Occipital lobe (tissue), 2 donors: ENCODE results near the gene POU6F1. TPM values are rescaled to one million over a fixed set of nuclear protein-coding genes. Genes with fewer than 3 reads are reported as not detected.
"Not testable (repeated sequence)": the region's sequence is repeated elsewhere in the genome, so short reads cannot be mapped to it uniquely, and the experiment has no call there.

Experiments used
- DNase-seq: peaks from one replicate; lab custom pipeline; 2025; lab: John Stamatoyannopoulos, UW
- total RNA-seq: library from RNA; depleted of rRNA; stranded (reverse); fragments of >200 nt; gene quantifications from one replicate; pipeline ENCODE4 v1.2.3, GENCODE V29; 2014

POU6F1 gene
- total RNA-seq, 1 donor from 2014 or later: 14.5 TPM

- DNase-seq: no peak
Measured at GRCh38 chr12:51229116-51229809, 11.4 kb upstream of the POU6F1 start.

DNA sequence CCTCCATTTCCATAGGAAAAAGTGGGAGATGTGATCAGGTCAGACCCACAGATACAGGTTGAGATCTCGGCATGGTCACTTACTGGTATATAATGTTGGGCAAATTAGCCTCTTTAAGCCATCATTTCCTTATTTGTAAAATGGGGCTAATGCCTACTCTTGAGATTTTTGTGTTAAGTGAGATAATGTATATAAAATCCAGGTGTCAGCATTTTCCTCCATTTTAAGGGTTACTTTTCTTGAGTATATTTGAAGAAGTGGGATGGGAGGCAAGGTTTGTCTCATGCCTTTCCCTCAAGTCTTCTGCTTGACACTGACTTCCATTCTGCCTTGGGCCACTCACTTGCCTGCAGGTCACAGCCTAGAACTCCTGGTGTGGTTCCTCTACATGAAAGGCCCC, 10.1 kb upstream of the POU6F1 start:
- no peak for DNase-seq

DNA sequence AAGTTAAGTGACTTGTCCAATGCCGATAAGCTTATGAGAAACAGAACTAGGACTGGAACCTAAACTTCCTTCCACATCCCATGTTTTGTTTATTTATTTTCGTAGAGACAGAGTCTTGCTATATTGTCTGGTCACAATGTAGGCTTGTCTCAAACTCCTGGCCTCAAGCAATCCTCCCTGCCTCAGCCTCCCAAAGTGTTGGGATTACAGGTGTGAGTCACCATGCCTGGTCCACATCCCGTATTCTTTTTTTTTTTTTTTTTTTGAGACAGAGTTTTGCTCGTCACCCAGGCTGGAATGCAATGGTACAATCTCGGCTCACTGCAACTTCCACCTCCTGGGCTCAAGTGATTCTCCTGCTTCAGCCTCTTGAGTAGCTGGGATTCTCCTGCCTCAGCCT, 9.2 kb upstream of the POU6F1 start:
- DNase-seq: not testable (repeated sequence)

GRCh38 chr12:51225771-51226170, 7.9 kb upstream of the POU6F1 start:
- DNase-seq: no peak

DNA sequence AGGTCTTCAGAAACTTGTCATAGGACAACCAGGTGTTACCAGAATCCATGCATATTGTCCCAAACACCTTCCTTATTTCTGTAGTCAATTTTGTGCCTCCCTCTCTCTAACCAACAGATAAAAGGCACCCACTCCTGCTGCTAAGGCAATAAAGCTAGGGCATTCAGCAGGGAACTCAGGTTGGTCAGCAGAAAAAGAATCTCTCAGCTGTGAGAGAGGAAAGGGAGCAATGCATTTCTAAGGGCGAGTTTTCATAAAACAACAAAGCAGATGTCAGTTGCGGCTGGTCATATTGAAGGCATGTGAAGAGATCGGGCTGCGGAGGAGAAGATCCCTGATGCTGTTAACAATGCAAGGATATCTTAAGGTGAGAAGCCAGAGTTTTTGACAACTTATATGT, 7.4 kb upstream of the POU6F1 start:
- no peak for DNase-seq

DNA sequence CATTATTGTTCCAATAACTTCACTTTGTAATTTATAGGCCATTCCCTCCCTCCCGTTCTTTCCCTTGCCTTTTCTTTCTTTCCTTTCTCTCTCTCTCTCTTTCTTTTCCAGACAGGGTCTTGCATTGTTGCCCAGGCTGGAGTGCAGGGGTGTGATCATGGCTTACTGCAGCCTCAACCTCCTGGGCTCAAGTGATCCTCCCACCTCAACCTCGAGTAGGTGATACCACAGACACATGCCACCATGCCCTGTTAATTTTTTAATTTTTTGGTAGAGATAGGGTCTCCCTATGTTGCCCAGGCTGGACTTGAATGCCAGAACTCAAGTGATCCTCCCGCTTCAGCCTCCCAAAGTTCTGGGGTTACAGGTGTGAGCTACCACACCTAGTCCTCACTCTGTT, 6.8 kb upstream of the POU6F1 start:
- DNase-seq: no peak

GRCh38 chr12:51222461-51222860, 4.6 kb upstream of the POU6F1 start:
- DNase-seq: no peak

DNA sequence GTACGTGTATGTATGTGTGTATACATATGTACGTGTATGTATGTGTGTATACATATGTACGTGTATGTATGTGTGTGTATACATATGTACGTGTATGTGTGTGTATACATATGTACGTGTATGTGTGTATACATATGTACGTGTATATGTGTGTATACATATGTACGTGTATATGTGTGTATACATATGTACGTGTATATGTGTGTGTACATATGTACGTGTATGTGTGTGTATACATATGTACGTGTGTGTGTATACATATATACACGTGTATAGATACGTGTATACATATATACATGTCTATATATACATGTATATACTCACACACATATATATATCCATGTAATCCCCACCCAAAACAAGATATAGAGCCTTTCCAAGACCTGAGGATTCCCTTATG, 2.0 kb upstream of the POU6F1 start:
- DNase-seq: not testable (repeated sequence)

DNA sequence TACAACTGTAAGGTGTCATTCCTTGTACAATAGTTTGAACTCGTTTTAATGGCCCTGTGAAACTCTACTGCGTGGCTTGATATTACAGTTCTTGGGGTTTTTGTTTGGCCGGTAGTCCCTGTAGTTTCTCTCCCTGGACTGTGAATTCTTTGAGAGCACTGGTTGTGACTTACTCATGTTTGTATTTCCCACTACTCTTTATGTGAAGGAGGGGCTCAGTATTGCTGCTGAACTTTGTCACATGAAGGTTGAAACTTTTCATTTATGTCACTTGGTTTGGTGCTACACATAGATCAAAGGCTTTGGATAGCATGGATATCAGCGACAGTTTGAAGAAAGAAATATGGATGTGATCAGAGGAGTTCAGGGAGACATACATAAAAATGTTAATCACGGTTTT, 1.5 kb upstream of the POU6F1 start:
- DNase-seq: no peak

- DNase-seq: no peak
Measured at GRCh38 chr12:51218607-51219161, 822 bp upstream of the POU6F1 start.

DNA sequence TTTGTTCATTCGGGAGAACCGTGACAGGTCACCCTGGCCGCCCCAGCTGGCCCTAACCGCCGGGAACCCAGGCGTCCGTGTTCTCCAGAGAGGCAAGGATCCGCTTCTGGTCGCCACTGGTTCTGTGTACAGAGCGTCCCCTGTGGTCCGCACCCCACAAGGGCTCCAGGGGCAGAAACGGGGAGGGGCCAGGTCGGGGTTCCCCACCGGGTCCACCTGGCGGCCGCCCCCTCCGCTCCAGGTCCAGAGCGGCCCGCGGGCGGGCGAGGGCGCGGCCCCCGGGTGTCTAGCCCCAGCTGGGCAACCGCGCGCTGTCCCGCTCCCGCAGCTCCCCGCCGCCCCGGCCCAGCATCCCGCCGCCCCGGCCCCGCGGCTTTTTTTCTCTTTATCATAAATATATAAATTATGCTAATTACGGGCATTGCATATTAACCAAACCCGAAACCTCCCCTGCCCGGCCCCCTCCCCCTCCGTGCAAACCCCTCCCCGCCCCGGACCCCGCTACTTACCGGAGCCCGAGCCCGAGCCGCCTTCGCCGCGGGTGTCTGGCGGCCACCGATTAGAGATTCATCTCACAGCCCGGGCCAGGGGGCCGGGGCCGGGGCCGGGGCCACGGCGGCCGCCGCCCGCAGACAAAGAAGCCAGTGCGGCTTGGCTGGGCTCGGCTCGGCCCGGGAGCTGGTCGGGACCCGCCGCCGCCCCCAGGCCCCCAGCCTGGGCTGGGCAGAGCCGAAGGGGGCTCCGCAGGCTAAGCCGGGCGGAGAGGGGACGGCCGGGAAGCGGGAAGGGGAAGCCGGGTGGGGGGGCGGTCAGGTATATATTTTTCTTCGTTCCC, 512 bp downstream of the POU6F1 start:
- peak; percentile 50 for DNase-seq

- DNase-seq: no peak
Measured at GRCh38 chr12:51216642-51217041, 1.2 kb downstream of the POU6F1 start.

DNA sequence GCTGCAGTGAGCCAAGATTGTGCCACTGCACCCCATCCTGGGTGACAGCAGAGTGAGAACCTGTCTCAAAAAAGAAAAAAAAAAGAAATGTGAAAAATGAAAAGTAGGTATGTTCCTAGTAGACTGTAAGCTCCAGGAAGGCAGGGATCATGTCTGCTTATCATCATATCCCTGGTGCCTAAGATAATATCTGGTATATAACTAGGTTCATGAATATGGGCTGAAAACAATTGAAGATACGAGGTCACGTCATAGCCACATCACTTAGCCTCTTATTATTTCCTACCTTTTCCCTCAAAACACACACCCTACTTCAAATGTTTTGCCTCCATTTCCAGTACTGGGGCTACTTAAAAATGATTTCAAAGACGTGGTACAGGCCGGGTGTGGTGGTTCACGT, 3.0 kb downstream of the POU6F1 start:
- DNase-seq: no peak

DNA sequence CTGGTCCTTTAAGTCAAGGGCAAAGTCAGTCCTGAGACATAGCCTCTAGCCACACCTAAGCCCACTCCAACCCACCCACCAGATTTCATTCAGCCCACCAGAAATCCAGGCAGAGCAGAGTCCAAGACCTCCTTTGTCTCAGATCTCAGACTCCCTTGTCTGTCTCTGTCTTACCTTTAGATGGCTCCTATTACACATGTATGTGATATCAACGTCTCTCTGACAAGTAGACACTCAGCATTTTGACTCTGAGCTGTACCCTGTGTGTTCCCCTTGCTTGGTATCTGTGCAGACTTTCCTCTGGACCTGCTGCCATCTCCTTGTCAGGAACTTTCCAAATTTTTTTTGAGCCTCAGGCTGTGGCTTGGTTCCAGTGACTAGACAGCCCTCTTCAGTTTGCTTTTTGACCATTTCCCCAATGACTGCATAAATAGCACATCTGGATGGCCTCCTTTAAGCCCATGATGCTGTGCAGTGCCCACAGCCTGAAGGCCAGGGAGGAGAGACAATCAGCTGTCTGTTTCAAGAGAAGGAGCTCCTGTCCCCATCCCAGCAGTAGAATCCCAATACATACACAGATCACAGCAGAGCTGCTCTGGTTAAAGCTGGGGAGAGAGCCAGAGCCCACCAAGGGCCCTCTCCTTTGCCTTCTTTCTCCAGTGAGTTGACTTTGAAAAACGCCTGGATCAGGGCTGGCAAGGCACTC, 7.0 kb downstream of the POU6F1 start:
- DNase-seq: no peak

DNA sequence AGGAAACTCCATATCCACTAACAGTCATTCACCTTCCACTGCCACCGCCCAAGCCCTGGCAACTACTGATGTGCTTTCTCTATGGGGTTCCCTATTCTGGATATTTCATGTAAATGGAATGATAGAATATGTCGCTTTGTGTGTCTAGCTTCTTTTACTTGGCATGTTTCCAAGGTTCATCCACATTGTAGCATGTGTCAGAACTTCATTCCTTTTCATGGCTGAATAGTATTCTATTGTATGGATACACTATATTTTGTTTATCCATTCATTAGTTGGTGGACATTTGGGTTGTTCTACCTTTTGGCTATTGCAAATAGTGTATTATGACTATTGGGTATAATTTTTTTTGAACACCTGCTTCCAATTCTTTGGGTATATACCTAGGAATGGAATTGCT, 8.6 kb downstream of the POU6F1 start:
- DNase-seq: no peak

- DNase-seq: no peak
Measured at GRCh38 chr12:51208016-51208660, 9.7 kb downstream of the POU6F1 start.

DNA sequence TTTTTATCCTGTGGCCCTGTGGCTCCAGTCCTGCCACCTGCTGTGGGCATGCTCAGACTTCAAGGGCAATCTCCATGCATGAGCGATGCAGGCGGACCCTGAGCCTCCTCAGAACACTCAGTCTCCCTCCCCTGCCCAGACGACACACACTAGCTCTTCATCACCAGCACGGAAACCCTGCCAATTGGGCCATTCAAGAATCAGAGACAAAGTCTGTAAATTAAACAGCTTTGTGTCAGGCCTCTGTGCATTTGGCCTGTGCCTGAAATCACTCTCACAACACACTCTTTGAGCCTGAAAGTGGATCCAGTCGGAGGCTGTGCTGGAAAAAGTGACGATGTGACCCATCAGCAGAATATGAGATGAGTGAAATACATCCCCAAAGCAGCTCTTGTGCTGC, 12.5 kb downstream of the POU6F1 start:
- DNase-seq: no peak

- no peak for DNase-seq
Measured at GRCh38 chr12:51202718-51203117, 15.1 kb downstream of the POU6F1 start.

- no peak for DNase-seq
Measured at GRCh38 chr12:51200806-51201205, 17.1 kb downstream of the POU6F1 start.

- no peak for DNase-seq
Measured at GRCh38 chr12:51200156-51200555, 17.7 kb downstream of the POU6F1 start.

DNA sequence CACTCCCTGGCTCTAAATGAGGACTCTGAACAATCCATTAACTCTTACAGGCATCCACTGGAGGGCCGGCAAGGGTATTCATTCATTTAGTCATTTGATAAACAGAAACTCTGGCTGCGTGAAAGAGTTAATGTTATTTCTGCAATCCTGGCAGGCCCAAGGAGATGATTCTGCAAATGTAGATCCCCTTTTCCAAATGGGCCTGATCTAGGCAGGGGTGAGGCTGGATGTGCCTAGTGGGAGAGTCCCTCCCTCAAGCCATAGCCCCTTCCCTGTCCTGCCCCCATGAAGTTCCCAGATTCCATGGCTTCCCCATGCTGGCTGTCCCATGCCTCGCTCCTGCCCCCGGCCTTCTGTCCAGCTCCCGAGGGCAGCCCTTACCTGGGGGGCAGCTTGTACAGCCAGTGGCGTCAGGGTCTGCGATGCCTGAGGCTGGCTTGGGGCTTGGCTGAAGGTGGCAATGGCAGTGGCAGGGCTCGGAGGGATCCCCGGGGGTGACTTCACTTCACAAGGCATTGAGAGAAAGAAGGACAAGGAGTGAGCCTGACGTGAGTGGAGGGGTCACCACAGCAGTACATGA, 18.4 kb downstream of the POU6F1 start:
- DNase-seq: no peak
